Keratinocyte (primary cell): ENCODE data around the gene PRG3.

Experiments used
- CTCF ChIP-seq, 3 experiments: IDR thresholded peaks in 1 of 3; conservative IDR thresholded peaks in 1 of 3; optimal IDR thresholded peaks in 1 of 3; 2 replicates in 2 of 3; 3 replicates in 1 of 3; pipeline versions ENCODE3 to v1.5.1; 2011; ENCODE audit warnings: low read length in 3 of 3, mild to moderate bottlenecking in 3 of 3, moderate library complexity in 2 of 3, control low read depth in 1 of 3, inconsistent platforms in 1 of 3; ENCODE audit not compliant: insufficient read depth in 2 of 3; ENCODE audit errors: extremely low read depth in 1 of 3
- EZH2 ChIP-seq: IDR thresholded peaks from one replicate; pipeline ENCODE4 v1.6.1; 2012; ENCODE audit warnings: inconsistent platforms, mild to moderate bottlenecking, low read length, moderate library complexity

- no peak for TF ChIP-seq CTCF (optimal IDR thresholded peaks at IDR 0.05 in 1 of 3, IDR thresholded peaks at IDR 0.05 in 1 of 3, conservative IDR thresholded peaks at IDR 0.05 in 1 of 3; ENCODE audit: extremely low read depth in 1 of 3, insufficient read depth in 2 of 3, low read length in 3 of 3)
- TF ChIP-seq EZH2, result no peak
Observed at GRCh38 chr11:57422669-57423068, 41.7 kb upstream of the PRG3 start.
